D721Med (cell line): ENCODE data around the gene MORN4.

ENCODE experiments used
- DNase-seq: peaks from one replicate; pipeline ENCODE4 v3.0.0; 2011; ENCODE audit warnings: low spot score; ENCODE audit not compliant: insufficient read length
- FAIRE-seq: peaks from 2 replicates; lab custom pipeline; 2011; peaks lifted over from hg19 to GRCh38; lab: Jason Lieb, UNC
- TF ChIP-seq, protein P1 (sequence below): IDR thresholded peaks from 2 replicates; pipeline ENCODE4 v1.5.1; 2012; ENCODE audit warnings: mild to moderate bottlenecking, control low read depth; ENCODE audit not compliant: insufficient read depth; ENCODE audit errors: missing control alignments

Gene MORN4

DNA sequence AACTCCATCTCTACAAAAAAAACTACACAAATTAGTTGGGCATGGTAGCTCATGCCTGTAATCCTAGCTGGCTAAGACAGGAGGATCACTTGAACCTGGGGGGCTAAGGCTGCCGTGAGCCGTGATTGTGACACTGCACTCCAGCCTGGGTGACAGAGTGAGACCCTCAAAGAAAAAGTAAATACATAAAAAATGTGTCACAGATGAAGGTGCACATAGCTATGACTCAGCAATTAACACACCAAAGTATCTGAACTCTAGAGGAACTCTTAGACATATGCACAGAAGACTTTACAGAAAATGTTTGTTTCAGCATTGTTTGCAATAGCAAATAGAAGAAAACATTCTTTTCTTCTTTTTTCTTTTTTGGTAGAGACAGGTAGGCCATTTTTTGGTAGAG, 35.5 kb downstream of the MORN4 start:
- TF ChIP-seq, protein P1, sequence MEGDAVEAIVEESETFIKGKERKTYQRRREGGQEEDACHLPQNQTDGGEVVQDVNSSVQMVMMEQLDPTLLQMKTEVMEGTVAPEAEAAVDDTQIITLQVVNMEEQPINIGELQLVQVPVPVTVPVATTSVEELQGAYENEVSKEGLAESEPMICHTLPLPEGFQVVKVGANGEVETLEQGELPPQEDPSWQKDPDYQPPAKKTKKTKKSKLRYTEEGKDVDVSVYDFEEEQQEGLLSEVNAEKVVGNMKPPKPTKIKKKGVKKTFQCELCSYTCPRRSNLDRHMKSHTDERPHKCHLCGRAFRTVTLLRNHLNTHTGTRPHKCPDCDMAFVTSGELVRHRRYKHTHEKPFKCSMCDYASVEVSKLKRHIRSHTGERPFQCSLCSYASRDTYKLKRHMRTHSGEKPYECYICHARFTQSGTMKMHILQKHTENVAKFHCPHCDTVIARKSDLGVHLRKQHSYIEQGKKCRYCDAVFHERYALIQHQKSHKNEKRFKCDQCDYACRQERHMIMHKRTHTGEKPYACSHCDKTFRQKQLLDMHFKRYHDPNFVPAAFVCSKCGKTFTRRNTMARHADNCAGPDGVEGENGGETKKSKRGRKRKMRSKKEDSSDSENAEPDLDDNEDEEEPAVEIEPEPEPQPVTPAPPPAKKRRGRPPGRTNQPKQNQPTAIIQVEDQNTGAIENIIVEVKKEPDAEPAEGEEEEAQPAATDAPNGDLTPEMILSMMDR, result no peak
- DNase-seq (no peak), FAIRE-seq (no peak)

DNA sequence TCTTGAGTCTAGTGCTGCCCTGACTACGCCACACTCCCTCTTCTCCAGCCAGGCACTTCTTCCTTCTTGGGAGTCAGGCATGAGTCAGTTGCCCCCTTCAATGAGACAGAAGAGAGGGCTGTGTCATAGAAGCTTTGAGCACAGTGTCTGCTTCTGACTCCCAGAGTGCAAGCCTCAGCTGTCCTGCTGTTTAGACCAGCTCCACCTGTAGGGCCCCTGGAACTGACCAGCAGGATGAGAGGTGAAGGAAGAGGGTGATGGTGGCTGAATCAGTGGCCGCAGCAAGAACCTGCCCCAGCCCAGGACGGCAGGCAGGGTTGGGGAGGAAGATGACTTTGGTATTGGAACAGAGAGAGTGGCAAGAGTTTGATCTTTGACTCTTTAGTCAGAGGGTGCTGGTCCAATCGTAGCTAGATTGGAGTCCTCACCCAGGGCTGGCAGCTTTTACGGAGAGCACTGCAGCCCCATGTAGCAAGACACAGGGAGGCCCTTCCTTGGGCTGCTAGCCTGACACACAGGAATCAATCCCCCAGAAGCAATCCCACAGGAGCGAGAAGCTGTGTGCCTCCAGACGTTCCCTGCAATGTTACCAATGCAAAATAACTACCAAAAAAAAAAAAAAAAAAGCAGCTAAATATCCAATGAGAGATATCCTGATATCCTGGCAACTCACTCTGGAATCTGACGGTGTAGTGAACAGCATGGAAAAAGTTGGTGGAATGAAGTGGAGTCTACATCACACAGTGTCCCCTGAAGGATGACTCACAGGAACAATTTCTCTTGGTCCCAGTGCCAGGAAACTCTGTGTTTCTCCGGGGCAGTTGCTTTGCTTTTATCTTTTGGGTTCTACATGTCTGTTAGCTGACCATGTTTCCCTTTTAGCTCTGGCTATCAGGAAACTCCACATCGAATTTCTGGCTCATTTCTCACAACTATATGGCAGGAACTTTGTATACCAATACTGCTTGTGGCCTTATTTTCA, 36.9 kb downstream of the MORN4 start:
- TF ChIP-seq, protein P1, result no peak
- DNase-seq, result no peak
- FAIRE-seq, result no peak

DNA sequence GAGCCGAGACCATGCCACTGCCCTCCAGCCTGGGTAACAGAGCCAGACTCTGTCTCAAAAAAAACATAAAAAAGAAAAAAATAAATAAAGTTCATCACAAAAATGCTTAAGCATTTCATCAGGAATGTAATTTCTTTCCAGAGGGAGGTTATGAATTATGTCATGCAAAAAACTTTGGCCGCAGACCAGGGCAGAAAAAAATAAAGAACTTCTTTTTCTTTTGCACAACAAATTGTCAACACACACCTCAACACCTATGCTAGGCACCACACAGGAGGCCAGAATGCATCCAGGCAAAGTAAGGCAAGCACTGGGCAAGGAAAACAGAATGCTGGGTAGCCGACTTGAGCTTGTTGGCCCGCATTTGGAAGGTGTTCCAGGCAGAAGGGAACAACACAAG, 39.9 kb downstream of the MORN4 start:
- FAIRE-seq, result no peak
- no peak for DNase-seq

DNA sequence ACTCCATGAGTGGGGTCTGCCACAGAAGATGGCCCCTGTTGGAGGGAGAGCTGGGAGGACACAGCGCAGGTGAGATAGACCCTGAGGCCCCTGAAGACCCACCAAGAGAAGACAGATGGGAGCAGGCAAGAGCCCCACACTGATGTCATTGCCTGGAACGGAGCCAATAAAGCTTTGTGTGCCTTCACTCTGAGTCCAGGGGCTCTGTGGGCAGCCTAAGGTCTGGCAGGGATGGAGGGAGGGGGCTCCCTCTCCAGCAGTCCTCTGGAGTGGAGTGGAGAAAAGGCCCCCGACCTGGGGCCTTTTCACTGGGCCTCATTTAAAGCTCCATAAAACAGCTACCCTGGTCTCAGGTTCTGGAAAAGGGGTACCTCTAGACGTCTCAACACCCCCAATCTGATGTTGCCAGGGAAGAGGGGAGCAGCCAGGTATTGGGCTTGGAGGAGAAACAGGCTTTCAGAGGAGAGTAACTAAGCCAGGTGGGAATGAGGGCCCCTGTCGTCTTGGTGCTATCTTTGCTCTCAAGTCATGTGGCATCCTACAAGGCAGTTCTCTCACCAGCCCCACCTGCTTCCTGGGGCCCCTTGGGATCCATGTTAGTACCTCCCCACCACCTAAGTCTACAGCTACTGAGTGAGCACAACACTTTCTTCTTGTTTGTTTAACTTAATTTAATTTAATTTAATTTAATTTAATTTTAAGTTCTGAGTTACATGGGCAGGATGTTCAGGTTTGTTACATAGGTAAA, 42.4 kb downstream of the MORN4 start:
- DNase-seq, result no peak
- TF ChIP-seq, protein P1, result no peak
- no peak for FAIRE-seq

More for the DNA sequence above, 39.9 kb downstream of the MORN4 start:
- TF ChIP-seq, protein P1, result no peak

DNA sequence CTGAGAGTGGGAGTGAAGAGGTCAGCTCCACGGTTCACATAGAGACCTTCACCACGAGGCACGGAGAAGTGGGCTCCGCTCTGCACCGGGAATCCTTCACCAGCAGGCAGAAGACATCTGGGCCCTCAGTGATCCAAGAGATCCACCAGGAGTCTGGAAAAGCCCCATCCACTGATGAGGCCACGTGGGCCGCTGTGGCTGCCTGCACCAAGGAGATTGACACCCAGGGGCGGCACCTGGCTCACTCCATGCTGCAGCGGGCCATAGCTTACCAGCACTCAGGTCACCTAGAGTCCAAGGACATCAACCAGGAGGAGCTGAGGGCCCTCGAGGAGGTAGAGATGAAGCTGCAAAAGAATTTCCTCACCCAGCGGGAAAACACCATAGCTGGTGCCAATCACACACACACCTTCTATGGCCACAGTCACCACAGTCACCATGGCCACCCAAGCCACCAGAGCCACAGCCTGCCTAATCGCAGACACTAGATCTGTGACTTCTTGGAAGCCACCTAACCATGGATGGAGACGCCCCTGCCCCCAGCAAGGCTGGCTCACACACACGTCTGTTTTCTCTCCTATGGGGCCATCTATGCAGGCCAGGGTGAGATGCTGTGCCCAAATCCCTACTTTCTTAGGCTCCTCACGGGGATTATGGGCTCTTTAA, 43.1 kb downstream of the MORN4 start:
- TF ChIP-seq, protein P1, result no peak
- FAIRE-seq (no peak), DNase-seq (no peak)

DNA sequence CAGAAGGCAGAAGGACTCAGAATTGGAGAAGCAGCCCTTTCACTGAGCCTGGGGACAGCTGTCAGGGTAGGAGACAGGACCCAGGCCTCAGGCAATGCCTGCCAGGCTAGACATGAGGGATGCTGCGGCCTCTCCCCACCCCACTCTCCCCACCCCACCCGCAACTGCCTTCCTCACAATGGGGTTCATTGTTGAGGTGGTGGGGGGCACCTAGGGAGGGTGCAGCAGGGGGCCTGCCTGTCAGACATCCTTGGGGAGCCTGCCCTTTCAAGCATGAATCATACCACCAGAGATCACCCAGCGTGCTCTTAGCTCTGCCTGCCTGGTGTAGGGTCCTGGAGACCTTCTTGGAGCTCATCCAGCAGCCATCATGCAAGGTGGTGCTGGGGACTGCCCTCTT, 43.8 kb downstream of the MORN4 start, which contains the start of gene C10orf62:
Gene C10orf62, plus strand, starts transcription at position 243 of the 400 bp plus-strand sequence. CDS start 177 bp downstream, outside the sequence.
- FAIRE-seq (no peak), DNase-seq (no peak)
- TF ChIP-seq, protein P1, result no peak
